Endothelial cell (in vitro differentiated cells): ENCODE results near the gene GPATCH8. TPM values are rescaled to one million over a fixed set of nuclear protein-coding genes. Genes with fewer than 3 reads are reported as not detected.

ENCODE experiments used
- DNase-seq: peaks from one replicate; pipeline ENCODE4 v3.0.0; 2021; ENCODE audit warnings: low spot score
- H3K27ac Mint-ChIP-seq: one replicate; pipeline ENCODE4 v1.8.0; 2021; ENCODE audit warnings: mixed read lengths, inconsistent platforms; ENCODE audit not compliant: unreplicated experiment
- H3K27me3 Mint-ChIP-seq: one replicate; pipeline ENCODE4 v1.8.0; 2021; ENCODE audit warnings: mild to moderate bottlenecking, moderate library complexity, mixed read lengths, inconsistent platforms; ENCODE audit not compliant: unreplicated experiment
- H3K36me3 Mint-ChIP-seq: one replicate; pipeline ENCODE4 v1.8.0; 2021; ENCODE audit warnings: mild to moderate bottlenecking, low read depth, mixed read lengths, inconsistent platforms; ENCODE audit not compliant: unreplicated experiment
- H3K4me1 Mint-ChIP-seq: one replicate; pipeline ENCODE4 v1.8.0; 2021; ENCODE audit warnings: mild to moderate bottlenecking, mixed read lengths, inconsistent platforms; ENCODE audit not compliant: unreplicated experiment
- H3K4me3 Mint-ChIP-seq: one replicate; pipeline ENCODE4 v1.8.0; 2021; ENCODE audit warnings: mild to moderate bottlenecking, mixed read lengths, inconsistent platforms; ENCODE audit not compliant: unreplicated experiment
- H3K9me3 Mint-ChIP-seq: one replicate; pipeline ENCODE4 v1.8.0; 2021; ENCODE audit warnings: mixed read lengths, inconsistent platforms; ENCODE audit not compliant: unreplicated experiment
- total RNA-seq: library from RNA; stranded (reverse); fragmentation: NEBNext Ultra II Directional; extraction: Animal tissue kit (Norgen Biotek cat#: 25700); gene quantifications from one replicate; pipeline ENCODE4 v1.2.1, GENCODE V29; 2021; ENCODE audit not compliant: unreplicated experiment
- TF ChIP-seq, protein P1 (sequence below): fragments of 200-600 bp; sonication (generic); IDR thresholded peaks from one replicate; pipeline ENCODE4 v1.5.0; 2021; ENCODE audit warnings: antibody characterized with exemption; ENCODE audit not compliant: unreplicated experiment

The GPATCH8 gene
- total RNA-seq, 1 donor from 2014 or later, result 53.3 TPM

DNA sequence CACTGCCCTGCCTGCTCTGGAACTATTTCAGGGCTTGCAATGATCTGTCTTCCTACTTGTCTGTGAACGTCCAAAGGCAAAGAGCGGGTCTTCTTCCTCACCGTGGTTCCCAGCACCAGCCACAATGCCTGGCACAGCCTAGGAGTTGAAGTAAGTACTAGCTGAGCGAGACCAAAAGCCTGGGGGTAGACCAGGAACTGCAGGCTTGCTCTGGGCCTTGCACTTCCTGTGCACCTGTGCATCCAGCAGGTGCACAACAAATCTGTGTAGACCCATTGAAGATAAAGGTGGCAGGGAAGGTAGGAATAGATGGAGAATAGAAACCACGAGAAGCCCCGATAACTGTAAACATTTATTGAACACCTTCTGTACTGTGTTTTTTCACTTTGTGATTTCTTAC lies 144.2 kb downstream of the GPATCH8 start:
- Mint-ChIP-seq H3K4me1 (peaks cover 15% of the 10 kb centered on the region), H3K36me3 (peaks cover 15% of the 10 kb centered on the region), H3K9me3 (no peaks in the 10 kb centered on the region), H3K4me3 (peak overlapping the region; percentile 11), H3K27me3 (peaks cover 15% of the 10 kb centered on the region), H3K27ac (no peak overlapping the region)
- DNase-seq, result no peak
- TF ChIP-seq, protein P1, sequence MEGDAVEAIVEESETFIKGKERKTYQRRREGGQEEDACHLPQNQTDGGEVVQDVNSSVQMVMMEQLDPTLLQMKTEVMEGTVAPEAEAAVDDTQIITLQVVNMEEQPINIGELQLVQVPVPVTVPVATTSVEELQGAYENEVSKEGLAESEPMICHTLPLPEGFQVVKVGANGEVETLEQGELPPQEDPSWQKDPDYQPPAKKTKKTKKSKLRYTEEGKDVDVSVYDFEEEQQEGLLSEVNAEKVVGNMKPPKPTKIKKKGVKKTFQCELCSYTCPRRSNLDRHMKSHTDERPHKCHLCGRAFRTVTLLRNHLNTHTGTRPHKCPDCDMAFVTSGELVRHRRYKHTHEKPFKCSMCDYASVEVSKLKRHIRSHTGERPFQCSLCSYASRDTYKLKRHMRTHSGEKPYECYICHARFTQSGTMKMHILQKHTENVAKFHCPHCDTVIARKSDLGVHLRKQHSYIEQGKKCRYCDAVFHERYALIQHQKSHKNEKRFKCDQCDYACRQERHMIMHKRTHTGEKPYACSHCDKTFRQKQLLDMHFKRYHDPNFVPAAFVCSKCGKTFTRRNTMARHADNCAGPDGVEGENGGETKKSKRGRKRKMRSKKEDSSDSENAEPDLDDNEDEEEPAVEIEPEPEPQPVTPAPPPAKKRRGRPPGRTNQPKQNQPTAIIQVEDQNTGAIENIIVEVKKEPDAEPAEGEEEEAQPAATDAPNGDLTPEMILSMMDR, result no peak

- Mint-ChIP-seq H3K27me3 (peaks cover 17% of the 10 kb centered on the region), H3K27ac (no peak overlapping the region), H3K4me1 (peaks cover 17% of the 10 kb centered on the region), H3K4me3 (peak overlapping the region; percentile 25), H3K36me3 (peaks cover 17% of the 10 kb centered on the region), H3K9me3 (no peaks in the 10 kb centered on the region)
- TF ChIP-seq, protein P1, result no peak
- no peak for DNase-seq
Observed at GRCh38 chr17:44358066-44358465, 145.1 kb downstream of the GPATCH8 start.

DNA sequence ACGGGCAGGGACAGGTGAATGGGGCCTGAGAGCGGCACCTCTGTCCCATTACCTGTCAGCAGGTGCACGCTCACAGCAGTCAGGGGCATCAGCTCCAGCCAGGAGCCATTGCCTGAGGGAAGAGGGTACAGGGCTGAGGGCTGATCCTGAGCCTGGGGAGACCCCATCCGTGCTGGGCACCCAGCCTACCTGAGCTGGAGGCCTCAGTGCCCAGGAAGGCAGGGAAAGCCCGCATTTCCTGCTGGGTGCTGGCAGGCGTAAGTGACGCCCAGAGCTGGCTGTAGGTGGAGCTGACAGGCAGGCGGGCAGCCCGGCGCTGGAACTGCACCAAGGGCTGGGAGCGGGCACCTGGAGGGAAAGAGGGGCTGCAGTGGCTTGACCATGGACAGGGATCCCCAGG lies 147.0 kb downstream of the GPATCH8 start:
- Mint-ChIP-seq H3K27me3 (peaks cover 24% of the 10 kb centered on the region), H3K4me1 (peaks cover 14% of the 10 kb centered on the region), H3K27ac (no peak overlapping the region), H3K9me3 (no peaks in the 10 kb centered on the region), H3K36me3 (peaks cover 21% of the 10 kb centered on the region), H3K4me3 (no peak overlapping the region)
- DNase-seq, result no peak
- TF ChIP-seq, protein P1, result no peak

DNA sequence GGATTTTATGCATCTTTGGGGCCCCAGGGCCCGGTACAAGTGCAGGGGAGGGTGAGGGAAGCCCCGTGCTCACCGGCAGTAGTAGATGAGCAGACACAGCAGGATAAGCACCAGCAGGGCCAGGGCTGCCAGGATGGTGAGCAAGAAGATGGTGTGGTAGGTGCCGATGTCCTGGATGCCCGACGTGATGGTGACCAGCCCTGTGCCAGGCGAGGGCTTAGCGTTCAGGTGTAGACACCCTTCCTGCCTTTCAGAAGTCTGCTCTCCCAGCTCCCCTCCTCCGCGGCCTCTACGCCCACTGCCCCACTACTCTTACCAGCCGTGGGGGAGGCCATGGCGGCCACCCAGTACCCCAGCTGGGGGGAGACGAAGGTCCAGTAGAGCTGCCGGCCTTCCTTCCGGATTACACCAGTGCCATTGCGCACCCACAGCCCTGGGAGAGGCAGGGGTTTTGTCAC lies 147.5 kb downstream of the GPATCH8 start:
- Mint-ChIP-seq H3K4me1 (peaks cover 9% of the 10 kb centered on the region), H3K36me3 (peaks cover 20% of the 10 kb centered on the region), H3K9me3 (no peaks in the 10 kb centered on the region), H3K4me3 (no peak overlapping the region), H3K27me3 (peaks cover 20% of the 10 kb centered on the region), H3K27ac (no peak overlapping the region)
- TF ChIP-seq, protein P1, result no peak
- DNase-seq, result no peak

DNA sequence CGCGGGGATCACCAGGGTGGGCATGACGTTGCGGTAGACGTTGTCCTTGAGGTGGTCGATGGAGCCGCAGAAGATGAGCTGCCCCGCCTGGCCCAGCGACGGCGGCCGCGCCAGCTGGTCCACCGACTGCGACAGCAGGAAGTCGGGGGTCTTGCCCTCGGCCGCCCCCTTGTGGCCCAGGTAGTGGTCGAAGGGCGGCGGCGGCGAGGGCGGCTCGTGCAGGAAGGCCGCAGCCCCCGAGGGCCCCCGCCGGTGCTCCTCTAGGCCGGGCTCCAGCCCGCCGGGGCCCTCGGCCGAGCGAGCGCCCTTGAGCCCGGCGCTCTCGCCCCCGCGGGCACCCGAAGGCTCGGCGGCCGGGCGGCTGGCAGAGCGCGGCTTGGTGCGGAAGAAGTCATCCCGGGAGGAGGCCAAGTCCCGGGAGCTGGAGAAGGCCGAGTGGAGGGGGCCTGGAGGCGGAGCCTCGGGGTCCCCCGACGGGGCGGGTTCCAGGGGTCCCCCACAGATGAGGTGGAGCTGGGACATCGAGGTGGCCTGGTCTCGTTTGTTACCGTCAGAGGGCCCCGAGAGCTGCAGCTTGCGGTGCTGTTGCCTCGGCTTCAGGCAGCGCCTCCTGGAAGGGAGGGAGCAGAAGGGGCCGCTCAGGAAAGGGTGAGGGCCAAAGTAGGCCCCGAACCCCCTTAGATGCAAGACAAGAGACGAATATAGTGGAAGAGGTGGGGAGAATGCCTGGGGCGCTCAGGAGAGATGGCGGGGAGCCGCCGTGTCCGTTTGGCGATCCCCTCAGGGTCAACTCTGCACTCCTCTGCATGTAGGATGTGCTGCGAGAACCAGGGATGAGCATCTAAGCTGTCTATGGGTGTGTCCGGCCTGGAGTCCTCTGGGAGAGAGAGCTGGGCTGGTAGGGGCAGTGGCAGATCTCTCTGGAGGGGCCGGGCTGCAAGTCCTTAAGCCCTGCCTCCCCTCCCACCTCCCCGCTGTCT lies 148.3 kb downstream of the GPATCH8 start:
- Mint-ChIP-seq H3K4me3 (no peak overlapping the region), H3K4me1 (peaks cover 5% of the 10 kb centered on the region), H3K27me3 (peaks cover 20% of the 10 kb centered on the region), H3K9me3 (no peaks in the 10 kb centered on the region), H3K36me3 (peaks cover 13% of the 10 kb centered on the region), H3K27ac (no peak overlapping the region)
- TF ChIP-seq, protein P1, result peak; percentile 83
- DNase-seq, result peak; percentile 84
